ENCODE data around the gene STKLD1.
A peak's percentile ranks its signal among the peaks of the same experiment; 100 is the strongest.

DNA sequence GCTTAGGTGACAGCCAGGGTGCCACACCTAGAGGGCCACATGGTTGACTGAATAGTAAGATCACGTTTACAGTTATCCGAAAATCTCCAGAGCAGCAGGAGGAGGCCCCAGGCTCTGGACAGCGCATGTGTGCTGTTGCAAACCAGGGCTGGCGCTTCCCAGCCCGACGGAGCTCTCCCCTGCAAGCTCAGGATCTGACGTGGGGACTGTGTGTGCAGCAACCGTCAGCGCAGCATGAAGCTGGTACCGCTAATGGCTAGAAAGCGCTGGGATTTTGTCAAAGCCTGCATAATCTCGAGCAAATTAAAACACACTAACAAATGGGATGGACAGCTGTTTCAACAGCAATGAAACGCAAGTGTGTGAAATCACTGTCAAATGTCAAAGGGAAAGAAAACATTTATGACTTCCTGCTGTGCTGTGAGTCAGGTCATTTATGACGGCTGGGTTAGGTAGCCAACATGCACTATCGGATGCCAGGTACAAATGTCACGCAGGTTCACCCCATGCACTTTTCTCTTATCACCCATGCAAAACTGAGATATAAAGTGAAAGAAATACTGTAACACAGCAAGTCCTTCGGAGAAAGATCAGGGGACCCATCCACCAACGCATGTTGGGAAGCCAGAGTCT is 7.8 kb upstream of the STKLD1 start:
- TF ChIP-seq GATA2 (IDR thresholded peaks at IDR 0.05; ENCODE audit: low read depth, low read length) = peak; percentile 90
- no peak; the same call in 1 of the 2 replicates for TF ChIP-seq GATA3 (IDR thresholded peaks at IDR 0.05; ENCODE audit: low read depth, low read length)

Data from SH-SY5Y (cell line).